ENCODE data around the gene FRMD6.

FRMD6 gene

DNA sequence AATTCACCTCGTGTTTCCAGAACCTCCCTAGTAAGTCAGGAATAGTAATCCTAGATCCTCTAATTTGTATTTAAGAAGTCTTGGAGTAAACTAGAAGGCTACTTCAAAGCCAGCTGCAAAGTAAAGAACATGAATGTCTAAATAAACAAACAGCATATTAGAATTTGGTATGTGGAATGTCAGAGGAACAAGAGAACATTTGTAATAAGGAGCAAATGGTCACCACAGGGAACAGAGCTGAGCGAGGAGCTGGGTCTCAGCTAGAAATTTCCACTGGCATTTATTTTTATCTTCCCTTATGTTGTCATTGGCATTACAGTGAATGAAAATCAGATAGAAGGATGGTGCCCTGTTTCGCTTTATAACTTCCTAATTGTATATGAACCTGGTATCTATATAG lies 50.2 kb downstream of the FRMD6 start:
- Histone ChIP-seq H3K9me3 (ENCODE audit: insufficient read depth, low read depth, low read length) (no peaks in the 10 kb centered on the region), H3K9ac (ENCODE audit: low read depth, low read length) (no peak overlapping the region), H3K36me3 (ENCODE audit: insufficient read depth, low read length) (peaks cover 34% of the 10 kb centered on the region), H3K27me3 (ENCODE audit: insufficient read depth, low read length) (no peaks in the 10 kb centered on the region), H3K4me1 (ENCODE audit: insufficient read depth, low read length) (peaks cover 39% of the 10 kb centered on the region), H3K27ac (ENCODE audit: low read depth, low read length) (no peak overlapping the region), H3K4me3 (ENCODE audit: low read length) (no peak overlapping the region)
- 56% methylated on average over 2 of the region's 3 CpGs for WGBS

DNA sequence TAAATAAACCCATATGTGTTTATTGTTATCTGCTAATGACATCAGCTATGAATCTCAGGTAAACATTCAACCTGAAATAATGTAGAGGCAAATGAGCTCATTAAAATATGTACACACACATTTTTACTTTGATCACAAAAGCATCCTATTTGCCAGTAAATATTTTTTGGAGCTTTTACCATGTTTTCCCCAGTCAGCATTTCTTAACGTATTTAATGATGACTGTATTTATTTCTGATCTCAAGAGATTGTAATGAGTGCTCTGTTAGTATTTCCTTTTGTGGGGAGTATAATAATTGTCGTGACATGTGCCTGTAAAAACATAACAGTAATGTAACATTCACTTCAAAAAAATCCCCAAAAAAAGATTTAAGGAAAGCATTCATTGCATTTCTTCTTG lies 52.1 kb downstream of the FRMD6 start:
- 50% methylated on average over 1 of the region's 2 CpGs for WGBS
- Histone ChIP-seq H3K9ac (ENCODE audit: low read depth, low read length) (no peak overlapping the region), H3K36me3 (ENCODE audit: insufficient read depth, low read length) (peaks cover 51% of the 10 kb centered on the region)

DNA sequence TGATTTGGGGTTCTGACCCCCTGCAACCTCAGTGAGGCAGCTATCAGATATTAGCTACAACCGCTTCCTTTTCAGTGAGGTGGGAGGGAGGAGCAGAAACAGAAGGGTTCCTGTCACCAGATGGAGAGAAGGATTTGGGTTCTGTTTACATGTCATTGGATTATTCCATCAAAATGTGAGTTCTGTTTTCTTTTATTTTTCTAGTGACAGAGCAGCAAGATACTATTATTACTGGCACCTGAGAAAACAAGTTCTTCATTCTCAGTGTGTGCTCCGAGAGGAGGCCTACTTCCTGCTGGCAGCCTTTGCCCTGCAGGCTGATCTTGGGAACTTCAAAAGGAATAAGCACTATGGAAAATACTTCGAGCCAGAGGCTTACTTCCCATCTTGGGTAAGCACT lies 52.8 kb downstream of the FRMD6 start:
- Histone ChIP-seq H3K36me3 (ENCODE audit: insufficient read depth, low read length) (peaks cover 56% of the 10 kb centered on the region), H3K4me3 (ENCODE audit: low read length) (no peak overlapping the region), H3K27me3 (ENCODE audit: insufficient read depth, low read length) (no peaks in the 10 kb centered on the region), H3K4me1 (ENCODE audit: insufficient read depth, low read length) (peaks cover 34% of the 10 kb centered on the region), H3K9ac (ENCODE audit: low read depth, low read length) (no peak overlapping the region), H3K9me3 (ENCODE audit: insufficient read depth, low read depth, low read length) (no peaks in the 10 kb centered on the region), H3K27ac (ENCODE audit: low read depth, low read length) (peak overlapping the region; percentile 38; the same call in 1 of the 2 replicates)
- 32% methylated on average over 3 of the region's 3 CpGs for WGBS

More for the DNA sequence above, 52.1 kb downstream of the FRMD6 start:
- peaks cover 39% of the 10 kb centered on the region for H3K4me1 ChIP-seq (ENCODE audit: insufficient read depth, low read length)
- H3K9me3 ChIP-seq (ENCODE audit: insufficient read depth, low read depth, low read length), result no peaks in the 10 kb centered on the region
- H3K27ac ChIP-seq (ENCODE audit: low read depth, low read length), result peak overlapping the region; percentile 38; the same call in 1 of the 2 replicates
- H3K27me3 ChIP-seq (ENCODE audit: insufficient read depth, low read length), result no peaks in the 10 kb centered on the region
- no peak overlapping the region for H3K4me3 ChIP-seq (ENCODE audit: low read length)

DNA sequence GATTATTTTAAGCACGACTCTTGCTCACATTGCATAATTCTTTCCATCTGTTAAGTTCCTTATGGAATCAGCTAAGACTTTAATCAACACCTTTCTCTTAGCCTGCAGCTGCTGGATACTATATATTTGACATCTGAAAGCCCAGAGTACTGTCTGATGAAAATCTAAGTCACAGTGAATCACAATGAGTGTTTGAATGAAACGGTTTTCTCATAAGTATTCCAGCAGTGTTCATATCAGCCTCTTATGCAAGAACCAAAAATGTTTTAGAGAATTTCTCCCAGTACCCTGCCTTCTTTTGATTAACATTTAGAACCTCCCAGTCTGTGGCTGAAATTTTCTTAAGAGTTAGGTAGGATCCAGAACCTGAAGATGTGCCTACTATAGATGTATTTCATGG lies 55.6 kb downstream of the FRMD6 start:
- Histone ChIP-seq H3K4me3 (ENCODE audit: low read length) (no peak overlapping the region), H3K36me3 (ENCODE audit: insufficient read depth, low read length) (peaks cover 64% of the 10 kb centered on the region), H3K27ac (ENCODE audit: low read depth, low read length) (no peak overlapping the region), H3K9ac (ENCODE audit: low read depth, low read length) (no peak overlapping the region), H3K9me3 (ENCODE audit: insufficient read depth, low read depth, low read length) (no peaks in the 10 kb centered on the region), H3K27me3 (ENCODE audit: insufficient read depth, low read length) (no peaks in the 10 kb centered on the region), H3K4me1 (ENCODE audit: insufficient read depth, low read length) (peaks cover 26% of the 10 kb centered on the region)
- 89% methylated on average over 2 of the region's 2 CpGs for WGBS

DNA sequence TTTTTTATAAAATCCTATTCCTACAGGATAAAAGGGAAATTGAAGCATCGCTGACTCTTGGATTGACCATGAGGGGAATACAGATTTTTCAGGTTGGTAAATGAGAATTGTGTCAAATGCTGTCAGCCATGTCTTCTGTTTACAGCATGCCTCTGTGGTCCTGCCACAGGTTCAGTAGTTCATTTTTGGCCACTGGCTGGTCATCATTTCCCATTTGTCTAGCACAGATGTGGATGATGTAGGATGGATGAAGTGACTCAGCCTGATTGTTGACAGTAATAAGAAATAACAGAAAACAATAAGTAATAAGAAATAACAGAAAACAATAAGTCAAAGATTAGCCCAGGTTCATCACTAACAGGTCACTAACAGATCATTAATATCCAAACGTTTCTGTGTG lies 59.8 kb downstream of the FRMD6 start:
- H3K9ac ChIP-seq (ENCODE audit: low read depth, low read length), result no peak overlapping the region
- 100% methylated on average over 1 of the region's 2 CpGs for WGBS
- no peaks in the 10 kb centered on the region for H3K27me3 ChIP-seq (ENCODE audit: insufficient read depth, low read length)
- no peaks in the 10 kb centered on the region for H3K9me3 ChIP-seq (ENCODE audit: insufficient read depth, low read depth, low read length)
- H3K4me3 ChIP-seq (ENCODE audit: low read length), result no peak overlapping the region
- H3K36me3 ChIP-seq (ENCODE audit: insufficient read depth, low read length), result peaks cover 55% of the 10 kb centered on the region
- H3K4me1 ChIP-seq (ENCODE audit: insufficient read depth, low read length), result peaks cover 13% of the 10 kb centered on the region; the same call in 1 of the 2 replicates
- no peak overlapping the region for H3K27ac ChIP-seq (ENCODE audit: low read depth, low read length)

DNA sequence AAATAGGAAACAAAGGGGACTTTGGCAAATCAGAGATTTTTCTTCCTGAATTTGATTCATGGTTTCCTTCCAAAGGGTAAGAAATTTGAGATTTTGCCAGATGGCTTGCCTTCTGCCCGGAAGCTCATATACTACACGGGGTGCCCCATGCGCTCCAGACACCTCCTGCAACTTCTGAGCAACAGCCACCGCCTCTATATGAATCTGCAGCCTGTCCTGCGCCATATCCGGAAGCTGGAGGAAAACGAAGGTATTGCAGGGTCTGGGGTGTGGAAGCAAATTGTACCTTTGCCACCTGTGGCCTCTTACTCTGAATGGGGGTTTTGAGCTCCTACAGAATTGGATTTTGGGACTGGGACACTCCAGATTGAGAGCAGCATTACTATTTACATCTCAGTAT lies 63.5 kb downstream of the FRMD6 start:
- H3K36me3 ChIP-seq (ENCODE audit: insufficient read depth, low read length), result peaks cover 54% of the 10 kb centered on the region
- peaks cover 29% of the 10 kb centered on the region for H3K4me1 ChIP-seq (ENCODE audit: insufficient read depth, low read length)
- no peaks in the 10 kb centered on the region for H3K9me3 ChIP-seq (ENCODE audit: insufficient read depth, low read depth, low read length)
- H3K4me3 ChIP-seq (ENCODE audit: low read length), result no peak overlapping the region
- WGBS, result 93% methylated on average over 7 of the region's 7 CpGs
- H3K27ac ChIP-seq (ENCODE audit: low read depth, low read length), result no peak overlapping the region
- no peak overlapping the region for H3K9ac ChIP-seq (ENCODE audit: low read depth, low read length)
- H3K27me3 ChIP-seq (ENCODE audit: insufficient read depth, low read length), result no peaks in the 10 kb centered on the region

DNA sequence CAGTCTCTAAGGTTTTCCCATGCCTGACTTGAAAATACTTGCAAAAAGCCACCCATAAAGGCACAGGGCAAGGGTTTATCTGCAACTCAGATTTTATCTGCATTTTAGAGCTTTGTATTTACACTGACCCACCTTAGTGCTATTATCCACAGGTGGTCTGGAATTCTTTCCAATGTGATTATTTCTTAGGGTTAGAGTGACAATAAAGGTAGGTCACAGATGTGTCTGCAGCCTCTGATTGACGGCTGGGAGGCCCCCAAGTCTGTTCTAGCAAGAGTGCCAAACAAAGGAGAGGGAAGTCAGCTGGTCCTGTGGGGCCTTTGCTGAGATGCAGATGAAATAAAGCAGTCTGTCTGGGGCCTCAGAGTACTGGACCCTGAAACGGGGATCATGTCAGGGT lies 64.0 kb downstream of the FRMD6 start:
- WGBS, result 74% methylated on average over 2 of the region's 2 CpGs
- peaks cover 59% of the 10 kb centered on the region for H3K36me3 ChIP-seq (ENCODE audit: insufficient read depth, low read length)
- no peak overlapping the region for H3K4me3 ChIP-seq (ENCODE audit: low read length)
- H3K4me1 ChIP-seq (ENCODE audit: insufficient read depth, low read length), result peaks cover 29% of the 10 kb centered on the region
- H3K27me3 ChIP-seq (ENCODE audit: insufficient read depth, low read length), result no peaks in the 10 kb centered on the region
- H3K27ac ChIP-seq (ENCODE audit: low read depth, low read length), result no peak overlapping the region
- H3K9me3 ChIP-seq (ENCODE audit: insufficient read depth, low read depth, low read length), result no peaks in the 10 kb centered on the region
- no peak overlapping the region for H3K9ac ChIP-seq (ENCODE audit: low read depth, low read length)

DNA sequence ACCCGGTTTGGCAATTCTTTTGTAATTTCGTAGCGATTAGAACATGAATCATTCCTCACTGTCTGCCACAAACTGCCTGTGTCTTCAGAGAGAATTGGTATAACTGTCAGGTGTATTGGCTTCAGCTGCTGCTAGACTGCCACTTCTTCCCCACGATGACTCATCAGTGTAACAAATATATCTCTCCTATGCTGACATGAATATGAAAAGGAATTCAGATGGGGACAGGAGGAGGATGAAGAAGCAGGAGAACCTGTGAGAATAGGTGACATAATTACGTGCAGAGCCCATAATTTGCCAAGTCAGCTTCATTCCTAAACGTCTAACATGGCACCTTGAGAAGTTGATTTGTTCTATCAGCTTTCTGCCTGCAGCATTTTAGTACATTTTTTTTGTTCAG lies 64.9 kb downstream of the FRMD6 start:
- peaks cover 29% of the 10 kb centered on the region for H3K4me1 ChIP-seq (ENCODE audit: insufficient read depth, low read length)
- H3K4me3 ChIP-seq (ENCODE audit: low read length), result no peak overlapping the region
- WGBS, result 69% methylated on average over 5 of the region's 6 CpGs
- no peaks in the 10 kb centered on the region for H3K9me3 ChIP-seq (ENCODE audit: insufficient read depth, low read depth, low read length)
- no peak overlapping the region for H3K27ac ChIP-seq (ENCODE audit: low read depth, low read length)
- no peak overlapping the region for H3K9ac ChIP-seq (ENCODE audit: low read depth, low read length)
- H3K36me3 ChIP-seq (ENCODE audit: insufficient read depth, low read length), result peaks cover 59% of the 10 kb centered on the region
- H3K27me3 ChIP-seq (ENCODE audit: insufficient read depth, low read length), result no peaks in the 10 kb centered on the region

DNA sequence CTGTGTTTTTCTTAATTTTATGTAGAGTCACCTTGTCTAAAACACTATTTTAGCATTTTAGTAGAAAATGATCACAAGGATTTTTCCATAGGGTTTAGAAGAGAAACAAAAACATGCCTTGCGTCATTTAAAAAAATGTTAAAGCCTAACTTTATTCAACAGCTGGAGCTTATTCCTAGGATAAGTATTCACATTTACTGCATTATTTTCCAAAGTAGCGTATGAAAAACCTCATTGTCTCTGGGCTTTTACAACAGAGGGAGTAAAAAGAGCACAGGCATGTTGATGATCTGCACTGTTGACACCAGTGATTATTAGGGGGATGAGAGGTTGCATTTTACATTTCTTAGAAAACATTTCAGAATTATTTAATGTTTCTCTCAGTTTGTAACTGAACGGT lies 66.1 kb downstream of the FRMD6 start:
- WGBS, result 92% methylated on average over 3 of the region's 3 CpGs
- Histone ChIP-seq H3K36me3 (ENCODE audit: insufficient read depth, low read length) (peaks cover 62% of the 10 kb centered on the region), H3K27ac (ENCODE audit: low read depth, low read length) (no peak overlapping the region), H3K4me1 (ENCODE audit: insufficient read depth, low read length) (peaks cover 29% of the 10 kb centered on the region), H3K9ac (ENCODE audit: low read depth, low read length) (no peak overlapping the region), H3K27me3 (ENCODE audit: insufficient read depth, low read length) (no peaks in the 10 kb centered on the region), H3K9me3 (ENCODE audit: insufficient read depth, low read depth, low read length) (no peaks in the 10 kb centered on the region), H3K4me3 (ENCODE audit: low read length) (no peak overlapping the region)

DNA sequence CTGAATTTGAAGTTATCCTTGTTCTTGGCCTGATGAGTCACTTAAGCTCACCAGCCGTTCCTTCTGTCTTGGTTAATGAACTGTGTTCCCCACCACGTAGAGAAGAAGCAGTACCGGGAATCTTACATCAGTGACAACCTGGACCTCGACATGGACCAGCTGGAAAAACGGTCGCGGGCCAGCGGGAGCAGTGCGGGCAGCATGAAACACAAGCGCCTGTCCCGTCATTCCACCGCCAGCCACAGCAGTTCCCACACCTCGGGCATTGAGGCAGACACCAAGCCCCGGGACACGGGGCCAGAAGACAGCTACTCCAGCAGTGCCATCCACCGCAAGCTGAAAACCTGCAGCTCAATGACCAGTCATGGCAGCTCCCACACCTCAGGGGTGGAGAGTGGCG lies 68.2 kb downstream of the FRMD6 start:
- Histone ChIP-seq H3K4me1 (ENCODE audit: insufficient read depth, low read length) (peaks cover 29% of the 10 kb centered on the region), H3K9me3 (ENCODE audit: insufficient read depth, low read depth, low read length) (no peaks in the 10 kb centered on the region), H3K27me3 (ENCODE audit: insufficient read depth, low read length) (no peaks in the 10 kb centered on the region), H3K4me3 (ENCODE audit: low read length) (no peak overlapping the region), H3K36me3 (ENCODE audit: insufficient read depth, low read length) (peaks cover 80% of the 10 kb centered on the region), H3K27ac (ENCODE audit: low read depth, low read length) (no peak overlapping the region), H3K9ac (ENCODE audit: low read depth, low read length) (no peak overlapping the region)
- 93% methylated on average over 17 of the region's 17 CpGs for WGBS

DNA sequence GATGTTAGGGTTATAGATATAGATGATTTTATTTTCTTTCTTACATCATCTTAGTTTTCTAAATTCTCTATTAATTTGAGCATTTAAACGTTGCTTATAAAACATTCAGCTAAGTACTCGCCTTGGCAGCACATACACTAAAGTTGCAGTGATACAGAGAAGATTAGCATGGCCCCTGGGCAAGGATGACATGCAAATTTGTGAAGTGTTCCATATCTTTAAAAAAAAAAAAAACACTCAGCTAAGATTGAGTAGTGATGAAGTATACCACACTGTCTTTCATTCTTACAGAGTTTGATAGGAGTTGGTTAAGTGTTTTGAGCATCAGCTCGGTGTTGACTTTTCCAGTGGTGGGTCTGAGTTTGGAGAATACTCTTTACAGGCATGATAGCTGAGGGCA lies 72.3 kb downstream of the FRMD6 start:
- H3K27me3 ChIP-seq (ENCODE audit: insufficient read depth, low read length), result no peaks in the 10 kb centered on the region
- no peaks in the 10 kb centered on the region for H3K9me3 ChIP-seq (ENCODE audit: insufficient read depth, low read depth, low read length)
- 93% methylated on average over 3 of the region's 3 CpGs for WGBS
- no peak overlapping the region for H3K4me3 ChIP-seq (ENCODE audit: low read length)
- no peak overlapping the region for H3K9ac ChIP-seq (ENCODE audit: low read depth, low read length)
- no peak overlapping the region for H3K27ac ChIP-seq (ENCODE audit: low read depth, low read length)
- peaks cover 7% of the 10 kb centered on the region; the same call in 1 of the 2 replicates for H3K4me1 ChIP-seq (ENCODE audit: insufficient read depth, low read length)
- peaks cover 91% of the 10 kb centered on the region for H3K36me3 ChIP-seq (ENCODE audit: insufficient read depth, low read length)

DNA sequence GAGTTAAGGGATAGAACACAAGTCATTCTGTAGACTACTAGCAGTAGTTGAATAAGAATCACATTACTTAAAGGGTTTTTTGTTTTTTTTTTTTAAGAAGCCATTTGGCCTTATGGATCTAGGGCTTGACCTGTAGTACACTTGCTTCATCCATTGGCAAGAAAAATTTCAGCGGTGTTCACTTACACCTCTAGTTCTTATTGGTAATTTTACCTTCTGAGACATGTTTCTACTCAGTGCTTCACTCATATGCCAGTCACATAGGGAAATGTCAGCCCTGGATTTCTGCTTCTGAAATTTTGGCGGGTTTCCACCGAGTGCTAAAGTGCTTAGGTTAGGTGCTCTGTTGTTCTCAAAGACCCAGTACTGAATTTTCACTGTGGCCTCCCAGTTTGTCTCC lies 72.9 kb downstream of the FRMD6 start:
- peaks cover 88% of the 10 kb centered on the region for H3K36me3 ChIP-seq (ENCODE audit: insufficient read depth, low read length)
- H3K9ac ChIP-seq (ENCODE audit: low read depth, low read length), result no peak overlapping the region
- WGBS, result 98% methylated on average over 3 of the region's 3 CpGs
- H3K27me3 ChIP-seq (ENCODE audit: insufficient read depth, low read length), result no peaks in the 10 kb centered on the region
- no peaks in the 10 kb centered on the region for H3K9me3 ChIP-seq (ENCODE audit: insufficient read depth, low read depth, low read length)
- H3K4me3 ChIP-seq (ENCODE audit: low read length), result no peak overlapping the region
- H3K4me1 ChIP-seq (ENCODE audit: insufficient read depth, low read length), result peaks cover 7% of the 10 kb centered on the region; the same call in 1 of the 2 replicates
- H3K27ac ChIP-seq (ENCODE audit: low read depth, low read length), result no peak overlapping the region
